ENCODE results near the gene PRKCQ. TPM values are rescaled to one million over a fixed set of nuclear protein-coding genes. Genes with fewer than 3 reads are reported as not detected.
"Not testable (repeated sequence)": the region's sequence is repeated elsewhere in the genome, so short reads cannot be mapped to it uniquely, and the experiment has no call there.

Gene PRKCQ
- total RNA-seq, 2 experiments from 2014 or later: 32.9 to 39.0 TPM

DNA sequence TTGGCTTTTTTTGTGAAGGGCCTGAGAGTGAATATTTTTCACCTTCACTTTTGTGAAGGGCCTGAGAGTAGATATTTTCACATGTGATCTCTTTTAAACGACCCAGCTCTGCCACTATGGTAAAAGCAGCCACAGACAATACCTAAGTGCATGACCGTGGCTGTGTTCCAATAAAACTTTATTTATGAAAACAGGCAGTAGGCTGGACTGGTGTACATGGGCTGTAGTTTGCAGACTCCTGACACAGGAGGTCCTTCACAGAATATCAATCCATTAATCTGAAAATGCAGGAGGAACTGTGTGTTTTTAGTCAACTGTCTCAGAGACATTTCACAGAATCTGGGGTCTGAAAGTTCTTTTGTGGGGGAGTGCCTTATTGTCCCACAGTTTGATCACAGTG, 186.9 kb downstream of the PRKCQ start:
- H3K4me1 Mint-ChIP-seq: peaks cover 14% of the 10 kb centered on the region
- peaks cover 24% of the 10 kb centered on the region for H3K36me3 Mint-ChIP-seq (ENCODE audit: low read depth)
- no peak for DNase-seq
- POLR2A ChIA-PET: no interaction called here
- H3K27ac Mint-ChIP-seq: no peak overlapping the region
- no peaks in the 10 kb centered on the region for H3K27me3 Mint-ChIP-seq
- no peak for ATAC-seq
- intact Hi-C loops (cut with DNase I, micrococcal nuclease): no loop called here
- CTCF ChIA-PET: interaction anchor here (2.5 kb wide), 1 partner anchor 9 kb away, joined by 10 read pairs; no protein-coding TSS in a partner anchor
- peaks cover 22% of the 10 kb centered on the region for H3K9me3 Mint-ChIP-seq (ENCODE audit: low read depth)
- H3K4me3 Mint-ChIP-seq: no peak overlapping the region

DNA sequence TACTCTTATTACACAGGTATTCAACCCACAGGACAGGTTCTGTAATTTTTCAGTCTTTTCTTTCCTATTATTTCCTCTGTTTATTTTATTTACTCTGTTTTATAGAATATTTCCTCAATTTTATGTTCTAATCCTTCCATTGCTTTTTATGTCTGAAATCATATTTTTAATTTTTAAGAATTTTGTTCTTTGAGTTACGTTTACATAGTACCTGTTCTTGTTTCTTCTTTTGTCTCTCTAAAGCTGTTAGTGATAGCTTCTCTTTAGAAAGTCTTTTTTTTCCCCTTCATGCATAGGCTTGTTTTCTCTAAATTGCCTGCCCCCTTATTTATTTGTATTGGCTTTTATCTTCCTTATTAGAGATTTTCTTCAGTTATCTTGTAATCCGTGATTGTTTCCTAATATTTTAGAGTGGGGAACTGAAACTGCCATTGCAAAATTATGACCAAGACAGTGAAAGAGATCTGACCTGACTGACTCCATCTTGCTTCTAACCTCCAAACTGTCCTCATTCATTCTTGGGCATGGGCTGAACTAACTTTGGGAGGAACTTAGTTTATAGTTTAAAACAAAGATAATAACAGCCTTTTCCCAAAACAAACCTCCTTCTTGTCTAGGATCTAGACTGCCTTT, 189.7 kb downstream of the PRKCQ start:
- Mint-ChIP-seq H3K9me3 (ENCODE audit: low read depth) (peaks cover 24% of the 10 kb centered on the region), H3K36me3 (ENCODE audit: low read depth) (peaks cover 24% of the 10 kb centered on the region), H3K27ac (no peak overlapping the region), H3K27me3 (no peaks in the 10 kb centered on the region), H3K4me1 (peaks cover 18% of the 10 kb centered on the region), H3K4me3 (no peak overlapping the region)
- ATAC-seq (no peak), DNase-seq (no peak)
- intact Hi-C loops (cut with DNase I, micrococcal nuclease): no loop called here
- ChIA-PET CTCF (interaction anchor here (2.5 to 2.6 kb wide), 2 partner anchors 11 to 12 kb away, joined by 10 to 16 read pairs; no protein-coding TSS in a partner anchor), POLR2A (no interaction called here)

DNA sequence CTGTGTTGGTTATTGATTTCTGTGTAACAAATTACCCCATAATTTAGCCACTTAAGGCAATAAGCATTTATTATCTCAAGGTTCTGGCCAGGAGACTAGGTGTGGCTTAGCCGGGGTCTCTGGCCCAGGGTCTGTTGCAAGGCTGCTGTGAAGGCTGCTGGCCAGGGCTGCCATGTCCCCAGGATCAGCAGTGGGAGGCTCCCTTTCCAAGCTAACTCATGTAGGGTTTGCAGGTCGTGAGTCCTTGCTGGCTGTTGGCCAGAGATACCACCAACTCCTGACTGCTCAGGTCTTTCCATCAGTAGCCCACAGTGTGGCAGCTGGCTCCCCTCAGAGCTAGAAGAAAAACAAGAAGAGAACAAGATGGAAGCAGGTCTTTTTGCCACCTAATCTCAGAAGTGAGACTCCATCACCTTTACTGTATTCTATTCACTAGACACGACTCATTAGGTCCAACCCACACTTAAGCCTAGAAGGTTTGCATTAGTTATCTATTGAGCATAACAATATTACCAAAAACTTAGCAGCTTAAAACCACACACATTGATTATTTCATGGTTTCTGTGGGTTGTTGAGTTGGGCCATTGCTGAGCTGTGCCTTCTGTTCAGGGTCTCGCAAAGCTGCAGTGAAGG, 191.7 kb downstream of the PRKCQ start:
- no peak overlapping the region for H3K27ac Mint-ChIP-seq
- ChIA-PET POLR2A (interaction anchor here (0.7 to 1.4 kb wide), 2 partner anchors 40 to 141 kb away, joined by 3 to 12 read pairs; no protein-coding TSS in a partner anchor), CTCF (interaction anchor here (0.6 to 2.6 kb wide), 5 partner anchors 13 to 113 kb away, joined by 4 to 16 read pairs (median 8); no protein-coding TSS in a partner anchor)
- peaks cover 24% of the 10 kb centered on the region for H3K36me3 Mint-ChIP-seq (ENCODE audit: low read depth)
- H3K27me3 Mint-ChIP-seq: no peaks in the 10 kb centered on the region
- ATAC-seq (peak; percentile 79), DNase-seq (no peak)
- intact Hi-C loops (cut with DNase I, micrococcal nuclease): no loop called here
- peaks cover 24% of the 10 kb centered on the region for H3K9me3 Mint-ChIP-seq (ENCODE audit: low read depth)
- H3K4me1 Mint-ChIP-seq: peaks cover 18% of the 10 kb centered on the region
- no peak overlapping the region for H3K4me3 Mint-ChIP-seq

DNA sequence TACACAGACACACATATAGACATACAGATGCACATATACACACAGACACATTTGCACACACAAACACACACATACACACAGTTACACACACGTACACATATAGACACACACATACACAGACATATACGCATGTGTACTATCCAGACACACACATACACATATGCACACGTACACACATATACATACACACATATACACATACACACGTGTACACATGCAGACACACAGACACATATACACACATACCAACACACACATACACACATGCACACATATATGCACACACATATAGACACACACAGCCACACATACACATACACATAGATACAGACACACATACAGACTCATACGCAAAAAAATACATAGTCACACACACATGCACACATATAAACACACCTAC, 193.1 kb downstream of the PRKCQ start:
- Mint-ChIP-seq H3K36me3 (ENCODE audit: low read depth) (peaks cover 21% of the 10 kb centered on the region), H3K27me3 (no peaks in the 10 kb centered on the region), H3K9me3 (ENCODE audit: low read depth) (peaks cover 25% of the 10 kb centered on the region), H3K4me3 (no peak overlapping the region), H3K27ac (no peak overlapping the region), H3K4me1 (peaks cover 32% of the 10 kb centered on the region)
- CTCF ChIA-PET: interaction anchor here (1.2 to 2.0 kb wide), 2 partner anchors 14 to 19 kb away, joined by 4 to 7 read pairs; no protein-coding TSS in a partner anchor
- POLR2A ChIA-PET: no interaction called here
- no peak for ATAC-seq
- DNase-seq: no peak
- intact Hi-C loops (cut with DNase I, micrococcal nuclease): no loop called here

DNA sequence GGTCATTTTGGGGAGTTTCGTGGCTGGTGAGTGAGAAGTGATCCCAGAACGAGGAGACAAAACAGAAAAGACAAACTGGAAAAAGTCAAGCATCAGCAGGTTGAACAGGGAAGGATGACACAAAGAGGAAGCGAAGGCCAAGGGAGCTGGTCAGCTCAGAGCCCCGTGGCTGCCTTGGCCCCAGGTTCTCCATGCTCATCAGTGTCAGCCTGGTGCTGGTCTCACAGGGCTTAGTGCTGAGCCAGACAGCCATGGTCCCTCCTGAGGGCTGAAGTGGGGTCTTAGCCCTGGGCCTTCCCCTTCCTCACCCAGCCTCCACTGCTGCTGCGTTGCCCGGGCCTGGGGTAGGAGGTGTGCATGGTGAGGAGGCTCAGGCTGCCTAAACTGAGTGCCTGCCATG, 193.7 kb downstream of the PRKCQ start:
- ChIA-PET POLR2A (no interaction called here), CTCF (interaction anchor here (1.1 to 2.0 kb wide), 3 partner anchors 15 to 184 kb away, joined by 3 to 7 read pairs (median 7); no protein-coding TSS in a partner anchor)
- no peak for ATAC-seq
- Mint-ChIP-seq H3K27me3 (no peaks in the 10 kb centered on the region), H3K9me3 (ENCODE audit: low read depth) (peaks cover 28% of the 10 kb centered on the region), H3K27ac (no peak overlapping the region), H3K4me3 (no peak overlapping the region), H3K36me3 (ENCODE audit: low read depth) (peaks cover 24% of the 10 kb centered on the region), H3K4me1 (peaks cover 38% of the 10 kb centered on the region)
- intact Hi-C loops (cut with DNase I, micrococcal nuclease): no loop called here
- DNase-seq: no peak

DNA sequence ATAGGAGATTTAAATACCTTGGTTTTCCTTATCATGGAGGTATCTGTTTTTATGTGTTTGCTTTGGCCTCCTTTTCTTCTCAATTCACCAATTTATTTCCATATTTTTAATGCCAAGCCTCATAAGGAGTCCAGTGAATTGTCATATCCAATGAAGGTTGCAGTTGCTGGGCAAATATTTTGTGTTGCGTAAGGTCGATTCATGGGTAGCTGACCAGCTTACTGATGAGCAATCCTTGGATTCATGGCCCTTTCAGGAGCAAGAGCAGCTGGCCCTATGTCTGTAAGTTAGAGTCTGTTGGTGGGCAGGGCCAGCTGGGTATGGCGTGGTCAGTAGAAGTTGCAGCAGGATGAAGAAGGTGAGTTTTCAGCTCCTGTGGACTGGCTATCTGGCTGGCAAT, 194.4 kb downstream of the PRKCQ start:
- ATAC-seq (no peak), DNase-seq (no peak)
- ChIA-PET POLR2A (no interaction called here), CTCF (interaction anchor here (1.1 to 2.0 kb wide), 3 partner anchors 16 to 184 kb away, joined by 3 to 7 read pairs (median 7); no protein-coding TSS in a partner anchor)
- Mint-ChIP-seq H3K27me3 (no peaks in the 10 kb centered on the region), H3K27ac (no peak overlapping the region), H3K36me3 (ENCODE audit: low read depth) (peaks cover 24% of the 10 kb centered on the region), H3K4me3 (no peak overlapping the region), H3K9me3 (ENCODE audit: low read depth) (peaks cover 29% of the 10 kb centered on the region), H3K4me1 (peaks cover 42% of the 10 kb centered on the region)
- intact Hi-C loops (cut with DNase I, micrococcal nuclease): no loop called here

DNA sequence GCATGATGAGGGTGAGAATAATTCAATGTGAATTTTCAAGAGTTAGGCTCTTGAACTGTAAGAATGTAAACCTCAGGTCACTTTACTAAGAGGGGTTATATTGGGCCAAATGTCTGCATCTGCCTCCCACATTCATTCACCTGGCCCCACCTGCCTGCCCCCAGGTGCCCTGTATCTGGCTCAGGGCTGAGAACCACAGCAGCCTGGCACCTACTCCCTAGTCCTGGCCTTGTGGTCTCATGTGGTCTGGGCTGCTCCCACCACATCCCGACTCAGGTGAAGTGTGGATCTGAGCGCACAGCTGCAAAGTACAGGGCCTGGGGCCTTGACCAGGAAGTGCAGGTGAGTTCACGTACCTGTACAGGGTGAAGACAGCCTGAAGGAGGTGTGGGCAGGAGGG, 195.2 kb downstream of the PRKCQ start:
- intact Hi-C loops (cut with DNase I, micrococcal nuclease): no loop called here
- CTCF ChIA-PET: interaction anchor here (2.0 kb wide), 1 partner anchor 16 kb away, joined by 7 read pairs; no protein-coding TSS in a partner anchor
- ATAC-seq: no peak
- Mint-ChIP-seq H3K36me3 (ENCODE audit: low read depth) (peaks cover 25% of the 10 kb centered on the region), H3K27ac (no peak overlapping the region), H3K4me3 (no peak overlapping the region), H3K4me1 (peaks cover 42% of the 10 kb centered on the region), H3K9me3 (ENCODE audit: low read depth) (peaks cover 25% of the 10 kb centered on the region), H3K27me3 (no peaks in the 10 kb centered on the region)
- POLR2A ChIA-PET: no interaction called here
- no peak for DNase-seq

DNA sequence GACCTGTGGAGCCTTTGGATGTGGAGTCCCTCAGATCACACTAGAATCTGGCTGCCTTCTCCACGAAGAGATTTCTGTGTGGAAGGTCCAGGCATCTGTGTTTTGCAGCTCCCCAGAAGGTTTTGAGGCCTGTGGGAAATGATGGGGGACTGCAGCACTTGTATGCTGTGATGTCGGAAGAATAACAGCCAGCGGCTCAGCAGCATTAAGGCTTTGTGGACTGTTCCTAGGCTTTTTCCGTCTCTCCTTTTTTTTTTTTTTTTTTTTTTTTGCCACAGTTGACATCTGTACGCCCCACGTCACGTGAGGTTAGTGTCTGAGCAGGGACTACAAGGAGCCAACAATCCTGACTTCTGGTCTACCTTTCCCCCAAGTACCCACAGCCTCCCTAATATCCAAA, 196.0 kb downstream of the PRKCQ start:
- ChIA-PET CTCF (interaction anchor here (0.6 to 2.5 kb wide), 2 partner anchors 17 to 223 kb away, joined by 3 to 17 read pairs; no protein-coding TSS in a partner anchor), POLR2A (no interaction called here)
- ATAC-seq: no peak
- Mint-ChIP-seq H3K36me3 (ENCODE audit: low read depth) (peaks cover 28% of the 10 kb centered on the region), H3K27me3 (no peaks in the 10 kb centered on the region), H3K27ac (no peak overlapping the region), H3K4me1 (peaks cover 37% of the 10 kb centered on the region), H3K4me3 (no peak overlapping the region), H3K9me3 (ENCODE audit: low read depth) (peaks cover 27% of the 10 kb centered on the region)
- DNase-seq: no peak
- intact Hi-C loops (cut with DNase I, micrococcal nuclease): no loop called here

DNA sequence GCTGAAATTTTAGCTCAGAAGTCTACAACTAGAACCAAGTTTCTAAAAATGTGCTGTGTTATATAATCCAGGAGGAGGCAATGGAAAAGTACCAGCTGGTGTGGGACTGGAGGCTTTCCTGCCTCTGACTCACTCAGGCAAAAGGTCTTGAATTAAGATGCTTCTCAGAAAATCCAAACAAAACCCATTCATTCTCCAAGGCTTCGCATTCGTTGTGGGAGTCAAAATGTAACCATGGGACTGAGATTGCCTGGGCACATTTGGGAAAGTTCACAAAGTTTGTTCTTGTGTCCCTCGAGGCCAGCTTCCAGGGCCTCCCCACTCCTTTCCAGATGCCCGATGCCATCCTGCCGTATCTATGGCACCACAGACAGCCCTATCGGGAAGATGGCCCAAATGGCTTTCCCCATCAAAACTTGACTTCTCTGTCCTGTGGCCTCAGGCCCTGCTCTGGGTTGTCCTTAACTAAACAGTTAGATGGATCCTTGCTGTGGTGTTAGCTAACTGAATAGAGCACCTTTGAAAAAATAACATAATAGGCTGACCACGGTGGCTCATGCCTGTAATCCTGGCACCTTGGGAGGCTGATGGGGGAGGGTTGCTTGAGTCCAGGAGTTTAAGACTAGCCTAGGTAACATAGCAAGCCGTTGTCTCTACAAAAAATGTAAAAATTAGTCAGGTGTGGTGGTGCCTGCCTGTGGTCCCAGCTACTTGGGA, 196.8 kb downstream of the PRKCQ start:
- Mint-ChIP-seq H3K36me3 (ENCODE audit: low read depth) (peaks cover 28% of the 10 kb centered on the region), H3K9me3 (ENCODE audit: low read depth) (peaks cover 24% of the 10 kb centered on the region), H3K27ac (peak overlapping the region; percentile 86), H3K27me3 (no peaks in the 10 kb centered on the region), H3K4me3 (no peak overlapping the region), H3K4me1 (peaks cover 29% of the 10 kb centered on the region)
- CTCF ChIA-PET: interaction anchor here (0.6 to 2.5 kb wide), 6 partner anchors 8 to 296 kb away, joined by 3 to 17 read pairs (median 3); no protein-coding TSS in a partner anchor
- intact Hi-C loops (cut with DNase I, micrococcal nuclease): no loop called here
- POLR2A ChIA-PET: no interaction called here
- no peak for DNase-seq
- ATAC-seq: no peak

DNA sequence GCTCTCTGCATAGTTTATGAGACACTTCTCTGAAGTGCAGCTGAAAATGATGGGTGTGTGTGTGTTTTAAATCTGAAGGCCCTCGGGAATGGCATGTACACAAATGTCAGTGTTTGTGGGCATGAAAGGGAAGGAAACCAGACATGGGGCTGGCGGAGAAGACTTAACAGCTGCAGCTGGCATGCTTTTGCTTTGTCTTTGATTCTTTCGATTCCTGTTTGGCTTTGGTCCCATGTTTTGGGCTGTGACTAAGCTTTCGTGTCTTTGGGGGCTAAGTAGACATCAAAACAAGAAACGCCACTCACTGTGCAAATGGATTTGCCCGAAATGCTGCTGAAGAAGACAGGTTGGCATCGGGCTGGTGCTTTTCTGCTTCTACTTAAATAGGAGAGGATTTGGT, 198.0 kb downstream of the PRKCQ start:
- peaks cover 21% of the 10 kb centered on the region for H3K9me3 Mint-ChIP-seq (ENCODE audit: low read depth)
- H3K36me3 Mint-ChIP-seq (ENCODE audit: low read depth): peaks cover 30% of the 10 kb centered on the region
- H3K4me1 Mint-ChIP-seq: peaks cover 24% of the 10 kb centered on the region
- no peaks in the 10 kb centered on the region for H3K27me3 Mint-ChIP-seq
- CTCF ChIA-PET: interaction anchor here (0.5 to 2.5 kb wide), 10 partner anchors 9 to 295 kb away, joined by 3 to 17 read pairs (median 4); partner anchors contain the start of gene PFKFB3
- POLR2A ChIA-PET: interaction anchor here (0.5 to 0.9 kb wide), 2 partner anchors 107 to 1080 kb away, joined by 3 read pairs; no protein-coding TSS in a partner anchor
- H3K27ac Mint-ChIP-seq: peak overlapping the region; percentile 86
- ATAC-seq: peak; percentile 82
- intact Hi-C loops (cut with DNase I, micrococcal nuclease): loop anchor here (1.0 kb wide), 1 partner anchor 34 kb away; no protein-coding TSS in a partner anchor
- DNase-seq: peak; percentile 66
- peak overlapping the region; percentile 60 for H3K4me3 Mint-ChIP-seq

DNA sequence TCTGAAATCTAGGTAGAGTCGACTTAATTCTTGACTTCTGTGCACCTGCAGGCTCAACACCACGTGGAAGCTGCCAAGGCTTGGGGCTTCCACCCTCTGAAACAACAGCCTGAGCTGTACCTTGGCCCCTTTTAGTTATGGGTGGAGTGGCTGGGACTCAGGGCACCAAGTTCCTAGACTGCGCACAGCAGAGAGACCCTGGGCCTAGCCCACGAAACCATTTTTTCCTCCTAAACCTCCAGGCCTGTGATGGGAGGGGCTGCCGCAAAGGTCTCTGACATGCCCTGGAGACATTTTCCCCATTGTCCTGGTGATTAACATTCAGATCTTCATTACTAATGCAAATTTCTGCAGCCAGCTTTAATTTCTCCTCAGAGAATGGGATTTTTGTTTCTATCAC, 199.6 kb downstream of the PRKCQ start:
- H3K4me3 Mint-ChIP-seq; DNase-seq; CTCF ChIA-PET; POLR2A ChIA-PET; ATAC-seq; H3K27ac Mint-ChIP-seq; H3K27me3 Mint-ChIP-seq; intact Hi-C loops (cut with DNase I, micrococcal nuclease): not testable (repeated sequence)
- Mint-ChIP-seq H3K36me3 (ENCODE audit: low read depth) (peaks cover 30% of the 10 kb centered on the region), H3K4me1 (peaks cover 28% of the 10 kb centered on the region), H3K9me3 (ENCODE audit: low read depth) (peaks cover 21% of the 10 kb centered on the region)

Measured in activated CD4-positive, alpha-beta T cell treated with anti-CD3 and anti-CD28 coated beads for 36 hours (primary cell).